Fibroblast of lung (primary cell): ENCODE results near the gene TUBB. TPM values are rescaled to one million over a fixed set of nuclear protein-coding genes. Genes with fewer than 3 reads are reported as not detected.
A peak's percentile ranks its signal among the peaks of the same experiment; 100 is the strongest.
"Not testable (repeated sequence)": the region's sequence is repeated elsewhere in the genome, so short reads cannot be mapped to it uniquely, and the experiment has no call there.

Experiments used
- DNase-seq, 2 donors: peaks; one replicate each; pipeline versions ENCODE4 v3.0.0 to v3.0.0-alpha.2; 2010; ENCODE audit warnings: low read depth in 2 of 2
- H2AFZ ChIP-seq: 2 replicates; pipeline ENCODE4 v1.5.1; 2012; ENCODE audit warnings: low read length, control low read depth, inconsistent platforms
- H3K27ac ChIP-seq: 2 replicates; pipeline ENCODE4 v1.5.1; 2011; ENCODE audit warnings: low read length, control low read depth; ENCODE audit not compliant: insufficient read depth
- H3K27me3 ChIP-seq: 2 replicates; pipeline ENCODE4 v1.5.1; 2011; ENCODE audit warnings: mild to moderate bottlenecking, low read length; ENCODE audit not compliant: control insufficient read depth, insufficient read depth
- H3K36me3 ChIP-seq: 2 replicates; pipeline ENCODE4 v1.5.1; 2011; ENCODE audit warnings: low read length; ENCODE audit not compliant: control insufficient read depth, insufficient read depth
- H3K4me1 ChIP-seq: 2 replicates; pipeline ENCODE4 v1.5.1; 2011; ENCODE audit warnings: low read length; ENCODE audit not compliant: control insufficient read depth, insufficient read depth; ENCODE audit errors: extremely low read depth
- H3K4me2 ChIP-seq: 2 replicates; pipeline ENCODE4 v1.5.1; 2011; ENCODE audit warnings: low read length, control low read depth; ENCODE audit not compliant: insufficient read depth; ENCODE audit errors: extremely low read depth
- H3K4me3 ChIP-seq, 4 experiments: fragments of 200-600 bp in 1 of 4; sonication (generic) in 1 of 4; replicated peaks in 1 of 4; 2 replicates each; pipeline ENCODE4 v1.5.1; 2011 to 2016; ENCODE audit warnings: low read length in 4 of 4, low read depth in 3 of 4, mild to moderate bottlenecking in 3 of 4, control low read depth in 2 of 4, inconsistent platforms in 1 of 4, mixed read lengths in 1 of 4; ENCODE audit not compliant: insufficient read depth in 1 of 4; ENCODE audit errors: control extremely low read depth in 1 of 4
- H3K79me2 ChIP-seq: 2 replicates; pipeline ENCODE4 v1.5.1; 2012; ENCODE audit warnings: mild to moderate bottlenecking, low read length, inconsistent platforms; ENCODE audit not compliant: control insufficient read depth, insufficient read depth
- H3K9ac ChIP-seq: 2 replicates; pipeline ENCODE4 v1.5.1; 2011; ENCODE audit warnings: mild to moderate bottlenecking, low read length, control low read depth; ENCODE audit not compliant: insufficient read depth
- H3K9me3 ChIP-seq: 2 replicates; pipeline ENCODE4 v1.5.1; 2012; ENCODE audit warnings: low read depth, low read length; ENCODE audit not compliant: control insufficient read depth, insufficient read depth
- H4K20me1 ChIP-seq: 2 replicates; pipeline ENCODE4 v1.5.1; 2011; ENCODE audit warnings: low read length; ENCODE audit not compliant: control insufficient read depth, insufficient read depth; ENCODE audit errors: extremely low read depth
- EZH2 ChIP-seq: IDR thresholded peaks from 2 replicates; pipeline ENCODE4 v1.5.1; 2012; ENCODE audit warnings: low read length, control low read depth, mild to moderate bottlenecking; ENCODE audit errors: missing control alignments
- polyA plus RNA-seq, 2 donors: library from polyadenylated mRNA; depleted of rRNA in 1 of 2; stranded (reverse) in 1 of 2; unstranded in 1 of 2; fragments of >200 nt; gene quantifications; 2 replicates each; pipeline ENCODE4 v1.2.1, GENCODE V29; 2011 to 2012; ENCODE audit warnings: missing spikeins in 1 of 2
- total RNA-seq: library from RNA; depleted of rRNA; stranded (reverse); fragments of >200 nt; gene quantifications from 2 replicates; pipeline ENCODE4 v1.2.1, GENCODE V29; 2014
- TF ChIP-seq, protein P1 (sequence below), 2 donors: IDR thresholded peaks in 1 of 2; conservative IDR thresholded peaks in 1 of 2; 1 replicate in 1 of 2; 2 replicates in 1 of 2; pipeline ENCODE4 v1.5.1; 2011 to 2012; ENCODE audit warnings: low read length in 2 of 2, control low read depth in 1 of 2, inconsistent platforms in 1 of 2, low read depth in 1 of 2, mild to moderate bottlenecking in 1 of 2

The TUBB gene
- total and polyA plus RNA-seq, 2 donors (not counting 1 experiment from before 2014, with no cell fraction given): 551 to 1,493 TPM

DNA sequence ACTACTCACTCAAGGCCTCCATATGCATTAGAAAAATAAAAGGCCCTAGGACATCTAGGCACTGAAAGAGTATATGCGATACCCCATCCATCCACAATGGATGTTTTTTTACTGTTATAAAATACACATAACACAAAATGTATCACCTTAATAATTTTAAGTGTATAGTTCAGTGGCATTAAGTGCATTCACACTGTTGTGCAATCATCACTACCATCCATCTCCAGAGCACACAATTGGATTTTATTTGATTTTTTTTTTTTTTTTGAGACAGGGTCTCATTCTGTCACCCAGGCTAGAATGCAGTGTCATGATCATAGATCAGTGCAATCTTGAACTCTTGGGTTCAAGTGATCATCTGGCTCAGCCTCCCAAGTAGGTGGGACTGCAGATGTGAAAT is 5.9 kb upstream of the TUBB start:
- no peak overlapping the region for H3K4me3 ChIP-seq
- DNase-seq: no peak
- peaks cover 10% of the 10 kb centered on the region for H3K36me3 ChIP-seq

DNA sequence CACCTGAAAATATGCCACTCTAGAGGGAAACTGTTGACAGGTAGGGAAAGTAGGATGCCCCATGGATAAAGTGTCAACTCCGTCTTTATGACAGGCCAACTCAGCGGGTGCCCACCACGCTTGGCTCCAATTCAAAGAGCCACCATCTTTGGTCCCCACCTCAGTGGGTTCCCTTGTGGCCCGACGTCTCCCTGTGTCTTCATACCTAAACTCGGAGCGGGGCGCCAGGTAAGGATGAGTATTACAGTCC is 3.3 kb upstream of the TUBB start:
- Histone ChIP-seq H3K9ac (peak overlapping the region; percentile 93), H3K27me3 (no peaks in the 10 kb centered on the region), H4K20me1 (no peaks in the 10 kb centered on the region), H2AFZ (peak overlapping the region; percentile 79), H3K79me2 (peaks cover 35% of the 10 kb centered on the region), H3K27ac (peak overlapping the region; percentile 99), H3K36me3 (peaks cover 9% of the 10 kb centered on the region), H3K4me3 (peak overlapping the region; percentile 69 to 91 (median 86)), H3K4me1 (peaks cover 2% of the 10 kb centered on the region), H3K9me3 (no peaks in the 10 kb centered on the region), H3K4me2 (peak overlapping the region; percentile 96)
- DNase-seq: no peak
- TF ChIP-seq, protein P1, sequence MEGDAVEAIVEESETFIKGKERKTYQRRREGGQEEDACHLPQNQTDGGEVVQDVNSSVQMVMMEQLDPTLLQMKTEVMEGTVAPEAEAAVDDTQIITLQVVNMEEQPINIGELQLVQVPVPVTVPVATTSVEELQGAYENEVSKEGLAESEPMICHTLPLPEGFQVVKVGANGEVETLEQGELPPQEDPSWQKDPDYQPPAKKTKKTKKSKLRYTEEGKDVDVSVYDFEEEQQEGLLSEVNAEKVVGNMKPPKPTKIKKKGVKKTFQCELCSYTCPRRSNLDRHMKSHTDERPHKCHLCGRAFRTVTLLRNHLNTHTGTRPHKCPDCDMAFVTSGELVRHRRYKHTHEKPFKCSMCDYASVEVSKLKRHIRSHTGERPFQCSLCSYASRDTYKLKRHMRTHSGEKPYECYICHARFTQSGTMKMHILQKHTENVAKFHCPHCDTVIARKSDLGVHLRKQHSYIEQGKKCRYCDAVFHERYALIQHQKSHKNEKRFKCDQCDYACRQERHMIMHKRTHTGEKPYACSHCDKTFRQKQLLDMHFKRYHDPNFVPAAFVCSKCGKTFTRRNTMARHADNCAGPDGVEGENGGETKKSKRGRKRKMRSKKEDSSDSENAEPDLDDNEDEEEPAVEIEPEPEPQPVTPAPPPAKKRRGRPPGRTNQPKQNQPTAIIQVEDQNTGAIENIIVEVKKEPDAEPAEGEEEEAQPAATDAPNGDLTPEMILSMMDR (conservative IDR thresholded peaks at IDR 0.05 in 1 of 2, IDR thresholded peaks at IDR 0.05 in 1 of 2; ENCODE audit: low read depth in 1 of 2, low read length in 2 of 2): no peak

More for the DNA sequence above, 5.9 kb upstream of the TUBB start:
- Histone ChIP-seq H2AFZ (no peak overlapping the region), H3K4me2 (no peak overlapping the region), H3K4me1 (peaks cover 2% of the 10 kb centered on the region), H3K27me3 (no peaks in the 10 kb centered on the region), H3K79me2 (peaks cover 16% of the 10 kb centered on the region), H3K9me3 (no peaks in the 10 kb centered on the region), H3K9ac (no peak overlapping the region), H4K20me1 (no peaks in the 10 kb centered on the region), H3K27ac (no peak overlapping the region)
- no peak for TF ChIP-seq EZH2
- TF ChIP-seq, protein P1 (conservative IDR thresholded peaks at IDR 0.05 in 1 of 2, IDR thresholded peaks at IDR 0.05 in 1 of 2; ENCODE audit: low read depth in 1 of 2, low read length in 2 of 2): no peak

DNA sequence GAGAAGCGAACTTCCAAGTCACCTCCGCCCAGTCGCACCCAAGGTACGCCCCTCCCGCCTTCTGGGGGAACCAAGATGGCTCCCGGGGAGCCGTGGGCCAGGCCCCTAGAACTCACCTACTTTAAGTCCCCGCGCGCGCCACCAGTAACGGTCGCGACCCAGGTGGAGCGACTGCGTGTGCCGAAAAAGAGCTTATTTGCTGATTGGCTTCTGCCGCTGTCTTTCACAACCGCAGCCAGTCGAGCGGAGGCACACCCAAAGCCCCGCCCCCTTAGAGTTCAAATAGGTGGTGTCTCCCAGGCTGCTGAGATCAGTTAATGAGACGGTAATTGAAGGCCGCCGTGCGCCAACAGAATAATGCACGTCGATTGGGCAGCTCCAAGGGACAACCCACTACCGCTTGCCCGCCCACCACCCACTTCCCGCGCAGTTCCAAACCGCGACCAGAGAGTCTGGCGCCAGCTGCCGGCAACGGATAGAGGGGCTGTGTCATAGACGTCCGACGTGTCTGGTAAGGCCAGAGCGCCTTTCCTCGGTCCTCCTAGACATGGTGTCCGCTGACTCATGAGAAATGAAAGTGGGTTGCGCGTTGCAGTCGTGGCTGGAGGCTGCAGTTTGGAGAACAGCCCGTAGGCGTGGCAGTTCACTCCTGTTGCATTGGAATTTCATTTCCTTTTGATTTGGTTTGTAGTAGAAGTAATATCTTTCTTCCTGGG is 2.9 kb upstream of the TUBB start, which contains the start of gene MDC1:
Gene MDC1 (minus strand): TSS at position 153 of the 716 bp plus-strand sequence. CDS start 2,106 bp downstream, outside the sequence.
- no peaks in the 10 kb centered on the region for H4K20me1 ChIP-seq
- H3K4me1 ChIP-seq: peaks cover 2% of the 10 kb centered on the region
- H3K9ac ChIP-seq: peak within 1 kb of the TSS; percentile 93
- TF ChIP-seq, protein P1 (conservative IDR thresholded peaks at IDR 0.05 in 1 of 2, IDR thresholded peaks at IDR 0.05 in 1 of 2; ENCODE audit: low read depth in 1 of 2, low read length in 2 of 2): peak in 1 of 2 donors; percentile 29
- no peak for TF ChIP-seq EZH2
- H3K27me3 ChIP-seq: no peaks in the 10 kb centered on the region
- H3K27ac ChIP-seq: peak within 1 kb of the TSS; percentile 99
- no peaks in the 10 kb centered on the region for H3K9me3 ChIP-seq
- peak; percentile 100 for DNase-seq
- peak within 1 kb of the TSS; percentile 79 for H2AFZ ChIP-seq
- peak within 1 kb of the TSS; percentile 96 for H3K4me2 ChIP-seq
- H3K36me3 ChIP-seq: peaks cover 8% of the 10 kb centered on the region
- peaks cover 39% of the 10 kb centered on the region for H3K79me2 ChIP-seq
- H3K4me3 ChIP-seq: peak within 1 kb of the TSS; percentile 70 to 91 (median 86)

DNA sequence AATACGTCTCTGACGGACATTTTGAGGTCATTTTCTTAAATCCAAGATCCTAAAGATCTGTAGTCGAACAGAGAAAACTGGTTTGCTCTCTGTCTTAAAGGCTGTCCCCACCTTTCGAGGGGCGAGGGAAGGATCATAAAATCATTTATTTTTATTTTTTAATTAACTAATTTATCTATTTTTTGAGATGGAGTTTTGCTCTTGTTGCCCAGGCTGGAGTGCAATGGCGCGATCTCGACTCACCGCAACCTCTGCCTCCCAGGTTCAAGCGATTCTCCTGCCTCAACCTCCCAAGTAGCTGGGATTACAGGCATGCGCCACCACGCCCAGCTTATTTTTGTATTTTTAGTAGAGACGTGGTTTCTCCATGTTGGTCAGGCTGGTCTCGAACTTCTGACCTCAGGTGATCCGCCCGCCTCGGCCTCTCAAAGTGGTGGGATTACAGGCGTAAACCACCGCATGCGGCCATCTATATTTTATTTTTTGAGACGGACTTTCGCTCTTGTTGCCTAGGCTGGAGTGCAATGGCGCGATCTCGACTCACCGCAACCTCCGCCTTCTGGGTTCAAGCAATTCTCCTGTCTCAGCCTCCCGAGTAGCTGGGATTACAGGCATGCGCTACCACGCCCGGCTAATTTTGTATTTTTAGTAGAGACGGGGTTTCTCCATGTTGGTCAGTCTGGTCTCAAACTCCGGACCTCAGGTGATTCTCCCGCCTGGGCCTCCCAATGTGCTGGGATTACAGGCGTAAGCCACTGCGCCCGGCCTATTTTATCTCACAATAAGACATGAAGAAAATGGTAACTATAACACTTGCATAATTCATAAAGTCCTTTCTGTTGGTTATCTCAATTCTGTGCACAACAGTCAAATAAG is 2.1 kb upstream of the TUBB start:
- not testable (repeated sequence) for DNase-seq, H3K9me3 ChIP-seq, H3K4me1 ChIP-seq, H3K36me3 ChIP-seq, H3K27me3 ChIP-seq, H3K9ac ChIP-seq, H4K20me1 ChIP-seq, H2AFZ ChIP-seq
- peaks cover 47% of the 10 kb centered on the region for H3K79me2 ChIP-seq
- H3K4me2 ChIP-seq: peak overlapping the region; percentile 59
- H3K4me3 ChIP-seq: peak overlapping the region in 2 of 4 experiments; percentile 52 to 70
- peak overlapping the region; percentile 72 for H3K27ac ChIP-seq
